Osteocyte (in vitro differentiated cells): Measurements from ENCODE around the gene SIL1. TPM values are rescaled to one million over a fixed set of nuclear protein-coding genes. Genes with fewer than 3 reads are reported as not detected.

ENCODE experiments used
- DNase-seq: peaks from one replicate; pipeline ENCODE4 v3.0.0; 2021; ENCODE audit warnings: mixed read lengths; ENCODE audit not compliant: unreplicated experiment; ENCODE audit errors: extremely low spot score
- H3K27ac Mint-ChIP-seq: one replicate; pipeline ENCODE4 v1.8.0; 2021; ENCODE audit warnings: mild to moderate bottlenecking, mixed read lengths; ENCODE audit not compliant: unreplicated experiment
- H3K27me3 Mint-ChIP-seq: one replicate; pipeline ENCODE4 v1.8.0; 2021; ENCODE audit warnings: mixed read lengths; ENCODE audit not compliant: unreplicated experiment
- H3K36me3 Mint-ChIP-seq: one replicate; pipeline ENCODE4 v1.8.0; 2021; ENCODE audit warnings: mixed read lengths; ENCODE audit not compliant: unreplicated experiment
- H3K4me1 Mint-ChIP-seq: one replicate; pipeline ENCODE4 v1.8.0; 2021; ENCODE audit warnings: mixed read lengths; ENCODE audit not compliant: unreplicated experiment
- H3K4me3 Mint-ChIP-seq: one replicate; pipeline ENCODE4 v1.8.0; 2021; ENCODE audit warnings: mild to moderate bottlenecking, moderate library complexity, mixed read lengths; ENCODE audit not compliant: unreplicated experiment
- H3K9me3 Mint-ChIP-seq: one replicate; pipeline ENCODE4 v1.8.0; 2021; ENCODE audit warnings: mixed read lengths; ENCODE audit not compliant: unreplicated experiment
- total RNA-seq: library from RNA; stranded (reverse); gene quantifications from 2 replicates; pipeline ENCODE4 v1.2.1, GENCODE V29; 2021
- TF ChIP-seq, protein P1 (sequence below): fragments of 200-600 bp; sonication (generic); IDR thresholded peaks from 2 replicates; pipeline ENCODE4 v1.5.0; 2021; ENCODE audit warnings: antibody characterized with exemption, mild to moderate bottlenecking, moderate library complexity

The SIL1 gene
- total RNA-seq, 1 donor from 2014 or later = 58.4 TPM

DNA sequence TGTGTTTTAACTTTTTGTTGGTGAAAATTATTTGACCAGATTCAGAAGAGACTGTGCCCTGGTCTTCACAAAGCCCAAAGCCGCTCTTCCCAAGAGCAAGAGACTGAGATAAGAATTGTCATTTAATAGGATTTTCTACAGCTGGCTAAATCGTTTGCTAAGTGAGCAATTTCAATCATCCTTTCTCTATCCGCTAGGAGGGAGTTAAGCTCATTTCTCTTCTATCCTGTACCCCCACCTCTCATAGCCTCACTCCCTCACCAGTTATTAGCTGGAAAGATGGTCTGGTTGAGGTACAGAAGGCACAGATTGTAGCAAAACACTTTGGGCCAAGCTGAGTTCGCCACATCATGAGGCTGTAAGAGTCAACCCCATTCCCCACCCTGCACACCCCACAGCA lies 43.0 kb upstream of the SIL1 start:
- peaks cover 4% of the 10 kb centered on the region for H3K4me1 Mint-ChIP-seq
- TF ChIP-seq, protein P1, sequence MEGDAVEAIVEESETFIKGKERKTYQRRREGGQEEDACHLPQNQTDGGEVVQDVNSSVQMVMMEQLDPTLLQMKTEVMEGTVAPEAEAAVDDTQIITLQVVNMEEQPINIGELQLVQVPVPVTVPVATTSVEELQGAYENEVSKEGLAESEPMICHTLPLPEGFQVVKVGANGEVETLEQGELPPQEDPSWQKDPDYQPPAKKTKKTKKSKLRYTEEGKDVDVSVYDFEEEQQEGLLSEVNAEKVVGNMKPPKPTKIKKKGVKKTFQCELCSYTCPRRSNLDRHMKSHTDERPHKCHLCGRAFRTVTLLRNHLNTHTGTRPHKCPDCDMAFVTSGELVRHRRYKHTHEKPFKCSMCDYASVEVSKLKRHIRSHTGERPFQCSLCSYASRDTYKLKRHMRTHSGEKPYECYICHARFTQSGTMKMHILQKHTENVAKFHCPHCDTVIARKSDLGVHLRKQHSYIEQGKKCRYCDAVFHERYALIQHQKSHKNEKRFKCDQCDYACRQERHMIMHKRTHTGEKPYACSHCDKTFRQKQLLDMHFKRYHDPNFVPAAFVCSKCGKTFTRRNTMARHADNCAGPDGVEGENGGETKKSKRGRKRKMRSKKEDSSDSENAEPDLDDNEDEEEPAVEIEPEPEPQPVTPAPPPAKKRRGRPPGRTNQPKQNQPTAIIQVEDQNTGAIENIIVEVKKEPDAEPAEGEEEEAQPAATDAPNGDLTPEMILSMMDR = no peak

DNA sequence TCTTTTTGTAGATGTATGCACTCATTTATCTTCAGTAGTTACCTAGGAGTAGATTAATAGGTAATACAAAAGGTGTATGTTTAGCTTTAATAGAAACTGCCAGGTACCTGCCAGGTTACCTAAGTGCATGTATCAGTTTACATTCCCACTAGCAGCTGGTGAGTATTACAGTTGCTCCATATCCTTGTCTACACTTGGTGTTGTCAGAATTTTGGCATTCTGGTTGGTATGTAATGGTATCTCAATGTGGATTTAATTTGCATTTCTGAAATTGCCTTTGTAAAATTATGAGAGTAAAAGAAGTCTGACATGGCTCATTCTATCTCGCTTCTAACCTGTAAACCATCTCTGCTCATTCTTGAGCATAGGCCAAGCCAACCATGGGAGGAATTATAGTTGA lies 38.3 kb upstream of the SIL1 start:
- Mint-ChIP-seq H3K4me3 (no peak overlapping the region), H3K27ac (no peak overlapping the region), H3K4me1 (no peaks in the 10 kb centered on the region), H3K9me3 (peaks cover 3% of the 10 kb centered on the region), H3K36me3 (no peaks in the 10 kb centered on the region), H3K27me3 (peaks cover 11% of the 10 kb centered on the region)
- TF ChIP-seq, protein P1 = no peak
- DNase-seq = no peak

More for the DNA sequence above, 43.0 kb upstream of the SIL1 start:
- Mint-ChIP-seq H3K27ac (no peak overlapping the region), H3K4me3 (no peak overlapping the region), H3K9me3 (peaks cover 3% of the 10 kb centered on the region), H3K36me3 (no peaks in the 10 kb centered on the region), H3K27me3 (peaks cover 15% of the 10 kb centered on the region)
- DNase-seq = no peak

DNA sequence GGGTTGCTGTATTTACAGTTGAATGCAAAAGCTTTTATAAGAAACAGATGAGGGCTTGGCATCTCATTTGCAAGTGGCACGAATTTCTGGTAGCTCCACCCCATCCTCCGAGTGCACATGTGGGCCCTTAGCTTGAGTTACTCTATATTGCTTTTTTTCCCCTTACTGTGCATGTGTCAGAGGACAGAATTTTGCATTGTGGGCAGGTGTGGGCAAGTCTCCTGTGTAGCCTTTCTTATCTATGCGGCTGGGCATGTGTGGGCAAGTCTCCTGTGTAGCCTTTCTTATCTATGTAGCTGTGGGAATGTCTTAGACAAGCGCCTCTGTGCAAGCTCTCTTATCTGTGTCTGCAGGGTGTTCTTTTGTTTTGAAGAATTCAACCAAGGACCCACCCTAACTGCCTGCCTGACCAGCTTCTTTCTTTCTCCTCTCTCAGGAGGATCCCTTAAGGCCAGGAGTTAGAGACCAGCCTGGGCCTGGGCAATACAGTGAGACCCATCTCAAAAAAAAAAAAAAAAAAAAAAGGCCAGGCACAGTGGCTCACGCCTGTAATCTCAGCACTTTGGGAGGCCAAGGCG lies 34.1 kb upstream of the SIL1 start:
- no peak overlapping the region for H3K4me3 Mint-ChIP-seq
- no peaks in the 10 kb centered on the region for H3K36me3 Mint-ChIP-seq
- H3K9me3 Mint-ChIP-seq = peaks cover 3% of the 10 kb centered on the region
- no peak overlapping the region for H3K27ac Mint-ChIP-seq
- H3K4me1 Mint-ChIP-seq = no peaks in the 10 kb centered on the region
- peaks cover 14% of the 10 kb centered on the region for H3K27me3 Mint-ChIP-seq
- DNase-seq = no peak
- TF ChIP-seq, protein P1 = no peak

DNA sequence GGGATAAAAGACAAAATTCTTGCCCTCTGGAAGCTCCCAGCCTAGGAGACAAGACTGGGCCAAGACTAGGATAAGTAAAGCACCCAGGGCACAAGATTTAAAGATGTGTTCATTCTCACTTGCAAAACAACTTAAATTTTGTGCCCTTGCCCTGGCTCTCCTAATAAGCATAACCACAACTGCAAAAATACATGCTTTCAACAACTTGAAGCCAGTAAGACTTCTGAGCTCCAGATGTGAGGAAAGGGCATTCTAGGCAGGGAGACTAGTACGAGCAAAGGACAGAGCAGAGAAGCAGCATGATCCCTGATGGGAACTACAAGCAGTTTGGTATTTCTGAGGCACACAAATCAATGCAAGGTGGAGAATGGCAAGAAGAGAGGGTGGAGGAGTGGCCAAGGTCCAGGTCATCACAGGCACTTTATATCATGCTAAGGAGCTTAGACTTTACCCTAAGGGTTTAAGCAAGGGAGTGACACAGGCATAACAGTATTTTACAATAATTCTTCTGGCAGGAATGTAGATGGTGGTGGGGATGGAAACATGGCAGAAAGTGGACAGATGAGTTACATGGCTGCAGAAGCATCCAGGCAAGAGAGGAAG lies 30.1 kb upstream of the SIL1 start:
- no peaks in the 10 kb centered on the region for H3K4me1 Mint-ChIP-seq

DNA sequence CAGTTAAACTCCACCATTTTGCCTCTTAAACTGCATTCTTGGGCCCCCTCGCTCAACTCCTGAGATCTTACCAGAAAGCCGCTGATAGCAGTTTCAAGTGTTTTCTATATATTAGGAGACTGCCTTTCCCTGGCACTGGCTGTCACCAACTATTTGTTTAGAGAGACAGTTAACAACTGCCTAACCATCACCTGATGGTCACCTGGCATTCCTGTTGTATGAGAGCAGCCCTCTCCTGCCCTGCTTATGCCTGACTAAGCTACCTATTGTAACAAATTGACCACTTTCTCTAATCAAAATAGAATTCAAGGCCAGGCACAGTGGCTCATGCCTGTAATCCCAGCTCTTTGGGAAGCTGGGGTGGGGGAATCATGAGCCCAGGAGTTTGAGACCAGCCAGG lies 28.0 kb upstream of the SIL1 start:
- DNase-seq = no peak
- H3K36me3 Mint-ChIP-seq = no peaks in the 10 kb centered on the region
- H3K9me3 Mint-ChIP-seq = no peaks in the 10 kb centered on the region
- H3K27ac Mint-ChIP-seq = no peak overlapping the region
- H3K4me3 Mint-ChIP-seq = no peak overlapping the region
- no peaks in the 10 kb centered on the region for H3K4me1 Mint-ChIP-seq
- TF ChIP-seq, protein P1 = no peak
- peaks cover 13% of the 10 kb centered on the region for H3K27me3 Mint-ChIP-seq

More for the DNA sequence above, 30.1 kb upstream of the SIL1 start:
- TF ChIP-seq, protein P1 = no peak
- H3K9me3 Mint-ChIP-seq = no peaks in the 10 kb centered on the region
- no peak overlapping the region for H3K27ac Mint-ChIP-seq
- H3K27me3 Mint-ChIP-seq = peaks cover 14% of the 10 kb centered on the region
- H3K4me3 Mint-ChIP-seq = no peak overlapping the region
- no peak for DNase-seq
- no peaks in the 10 kb centered on the region for H3K36me3 Mint-ChIP-seq
